ENCODE measurements around the gene ARID1B. TPM values are rescaled to one million over a fixed set of nuclear protein-coding genes. Genes with fewer than 3 reads are reported as not detected.

Gene ARID1B
- total and polyA plus RNA-seq, 8 donors: 16.2 to 68.0 (median 42.5) TPM

- Histone ChIP-seq H3K27me3 (no peaks in the 10 kb centered on the region), H3K36me3 (no peaks in the 10 kb centered on the region), H3K9me3 (no peaks in the 10 kb centered on the region), H3K4me3 (peak overlapping the region in 1 of 4 donors; percentile 5), H3K4me1 (peaks cover 20 to 42% (median 38%) of the 10 kb centered on the region in 3 donors), H3K27ac (peak overlapping the region; percentile 7 to 84 (median 70))
- peak in 4 of 6 donors; percentile 66 to 81 (median 72) for DNase-seq
- no peak for TF ChIP-seq CTCF (IDR thresholded peaks at IDR 0.05)
- intact Hi-C loops (cut with DNase I): no loop called here
- 9 to 11% methylated on average over 7 of the region's 7 CpGs for WGBS, 2 donors
- peak; percentile 88 to 93 (median 90) for ATAC-seq
- FAIRE-seq: no peak
Observed at GRCh38 chr6:156933201-156934068, 156.3 kb downstream of the ARID1B start.

- FAIRE-seq: no peak
Observed at GRCh38 chr6:156934069-156934460, 156.9 kb downstream of the ARID1B start.

GRCh38 chr6:156935000-156935399 lies 157.8 kb downstream of the ARID1B start:
- WGBS, 2 donors: 81 to 93% methylated on average over 5 of the region's 5 CpGs
- Histone ChIP-seq H3K4me3 (no peak overlapping the region), H3K4me1 (peaks cover 30 to 57% (median 54%) of the 10 kb centered on the region in 3 donors), H3K36me3 (no peaks in the 10 kb centered on the region), H3K9me3 (no peaks in the 10 kb centered on the region), H3K27me3 (no peaks in the 10 kb centered on the region), H3K27ac (peak overlapping the region in 2 of 4 donors; percentile 82 to 84)
- FAIRE-seq (no peak), DNase-seq (no peak), ATAC-seq (no peak)
- intact Hi-C loops (cut with DNase I): no loop called here
- TF ChIP-seq CTCF (IDR thresholded peaks at IDR 0.05): no peak

More at GRCh38 chr6:156934069-156934460, 156.9 kb downstream of the ARID1B start:
- H3K4me3 ChIP-seq: peak overlapping the region in 1 of 4 donors; percentile 5
- no peak for DNase-seq
- H3K9me3 ChIP-seq: no peaks in the 10 kb centered on the region
- 12% methylated on average over 2 of the region's 2 CpGs for WGBS, 2 donors
- intact Hi-C loops (cut with DNase I): no loop called here
- no peak for TF ChIP-seq CTCF (IDR thresholded peaks at IDR 0.05)
- ATAC-seq: peak; percentile 53 to 69 (median 62)
- no peaks in the 10 kb centered on the region for H3K36me3 ChIP-seq
- peaks cover 20 to 48% (median 44%) of the 10 kb centered on the region in 3 donors for H3K4me1 ChIP-seq
- peak overlapping the region in 3 of 4 donors; percentile 57 to 84 (median 82) for H3K27ac ChIP-seq
- H3K27me3 ChIP-seq: no peaks in the 10 kb centered on the region

GRCh38 chr6:156938143-156938542 lies 161.0 kb downstream of the ARID1B start:
- Histone ChIP-seq H3K4me1 (peaks cover 45 to 75% (median 66%) of the 10 kb centered on the region in 3 donors), H3K27me3 (no peaks in the 10 kb centered on the region), H3K4me3 (no peak overlapping the region), H3K27ac (no peak overlapping the region), H3K36me3 (no peaks in the 10 kb centered on the region), H3K9me3 (no peaks in the 10 kb centered on the region)
- no peak for TF ChIP-seq CTCF (IDR thresholded peaks at IDR 0.05)
- DNase-seq: no peak
- FAIRE-seq: no peak
- 44 to 48% methylated on average over 1 of the region's 1 CpG for WGBS, 2 donors
- no peak for ATAC-seq
- intact Hi-C loops (cut with DNase I): no loop called here

Data from pancreas (tissue), 10 donors.